HCT116 (cell line): ENCODE data around the gene GSTO2. TPM values are rescaled to one million over a fixed set of nuclear protein-coding genes. Genes with fewer than 3 reads are reported as not detected.

ENCODE experiments used
- ATAC-seq: fragments of 200-7000 bp; cut with Tn5 transposase; 2 replicates; pipeline ENCODE4 v1.9.1; 2020; ENCODE audit warnings: mild to moderate bottlenecking, moderate library complexity
- BruUV-seq: library from RNA; stranded (reverse); fragments of 400-500 nt; replicated peaks from 2 replicates; lab custom pipeline; 2021; lab: Mats Ljungman, UMichigan
- CTCF ChIA-PET: fragments of 300-600 bp; sonication (Branson Sonifier 250); formaldehyde crosslinking; loops from one replicate; lab custom pipeline; 2021; ENCODE audit warnings: antibody characterized with exemption; lab: Charles Lee
- POLR2A ChIA-PET: fragments of 300-600, 350-600 bp; sonication (Branson Sonifier 250); formaldehyde crosslinking; loops from one replicate; lab custom pipeline; 2021; ENCODE audit warnings: antibody characterized with exemption; lab: Charles Lee
- RAD21 ChIA-PET, 2 experiments: fragments of 300-600 bp; sonication (Branson Sonifier 250); formaldehyde crosslinking; loops; one replicate each; lab custom pipeline; 2023; ENCODE audit warnings: low total read pairs in 2 of 2; ENCODE audit not compliant: uncharacterized antibody in 2 of 2, unreplicated experiment in 2 of 2, low non-redundant PET in 1 of 2; lab: Charles Lee
- DNase-seq: peaks from one replicate; pipeline ENCODE4 v3.0.0-alpha.2; 2010; ENCODE audit warnings: low read depth, low spot score
- H2AFZ ChIP-seq: fragments of 200-600 bp; shearing (Covaris generic), sonication (generic); 2 replicates; pipeline ENCODE4 v1.6.1; 2017; ENCODE audit warnings: low read depth, mixed run types, mixed read lengths, antibody characterized with exemption, low read length; ENCODE audit not compliant: poor library complexity, severe bottlenecking
- H3K27ac ChIP-seq: 2 replicates; pipeline ENCODE4 v1.5.1; 2012; ENCODE audit warnings: low read depth, low read length
- H3K27me3 ChIP-seq: fragments of 200-600 bp; sonication (generic); 2 replicates; pipeline ENCODE4 v1.6.1; 2016; ENCODE audit warnings: mixed run types, low read length, mixed read lengths; ENCODE audit not compliant: insufficient read depth
- H3K36me3 ChIP-seq, 2 experiments: fragments of 200-500 bp in 1 of 2; fragments of 200-600 bp in 1 of 2; sonication (Bioruptor generic) in 1 of 2; sonication (generic) in 1 of 2; 2 replicates each; pipeline versions ENCODE4 v1.5.1 to v1.6.1; 2014 to 2016; ENCODE audit warnings: low read length in 2 of 2, inconsistent platforms in 1 of 2, mixed read lengths in 1 of 2, mixed run types in 1 of 2; ENCODE audit not compliant: insufficient read depth in 2 of 2, control insufficient read depth in 1 of 2
- H3K4me1 ChIP-seq, 2 experiments: fragments of 200-600 bp in 1 of 2; sonication (generic) in 1 of 2; 2 replicates each; pipeline versions ENCODE4 v1.5.1 to v1.6.1; 2012 to 2017; ENCODE audit warnings: low read length in 2 of 2, inconsistent platforms in 1 of 2, mild to moderate bottlenecking in 1 of 2, mixed read lengths in 1 of 2, mixed run types in 1 of 2, moderate library complexity in 1 of 2; ENCODE audit not compliant: insufficient read depth in 2 of 2, control insufficient read depth in 1 of 2
- H3K4me2 ChIP-seq: fragments of 200-600 bp; sonication (generic); 2 replicates; pipeline ENCODE4 v1.6.1; 2017; ENCODE audit warnings: mixed run types, low read length, mixed read lengths
- H3K4me3 ChIP-seq, 2 experiments: fragments of 200-600 bp in 1 of 2; sonication (generic) in 1 of 2; replicated peaks in 1 of 2; 2 replicates each; pipeline ENCODE4 v1.5.1; 2011 to 2016; ENCODE audit warnings: low read length in 2 of 2, control low read depth in 1 of 2, low read depth in 1 of 2, mild to moderate bottlenecking in 1 of 2, mixed read lengths in 1 of 2, mixed run types in 1 of 2
- H3K79me2 ChIP-seq: fragments of 200-600 bp; sonication (generic); 2 replicates; pipeline ENCODE4 v1.6.1; 2017; ENCODE audit warnings: mild to moderate bottlenecking, mixed run types, low read length, moderate library complexity, mixed read lengths; ENCODE audit not compliant: insufficient read depth
- H3K9ac ChIP-seq: fragments of 200-600 bp; sonication (generic); 2 replicates; pipeline ENCODE4 v1.6.1; 2016; ENCODE audit warnings: low read length, mixed read lengths
- H3K9me2 ChIP-seq: fragments of 200-600 bp; sonication (generic), shearing (Covaris generic); 2 replicates; pipeline ENCODE4 v1.6.1; 2017; ENCODE audit warnings: mixed run types, mild to moderate bottlenecking, moderate library complexity; ENCODE audit not compliant: insufficient read depth
- H3K9me3 ChIP-seq, 2 experiments: fragments of 200-500 bp in 1 of 2; fragments of 200-600 bp in 1 of 2; sonication (Bioruptor generic) in 1 of 2; sonication (generic) in 1 of 2; 2 replicates each; pipeline ENCODE4 v1.6.1; 2014 to 2017; ENCODE audit warnings: low read length in 2 of 2, mixed read lengths in 2 of 2, inconsistent platforms in 1 of 2, low read depth in 1 of 2, mild to moderate bottlenecking in 1 of 2, mixed run types in 1 of 2, moderate library complexity in 1 of 2; ENCODE audit not compliant: control insufficient read depth in 1 of 2, insufficient read depth in 1 of 2
- H4K20me1 ChIP-seq: fragments of 200-600 bp; sonication (generic), shearing (Covaris generic); 2 replicates; pipeline ENCODE4 v1.6.1; 2017; ENCODE audit warnings: mixed run types, mild to moderate bottlenecking, moderate library complexity; ENCODE audit not compliant: insufficient read depth
- ATF3 ChIP-seq: IDR thresholded peaks from 2 replicates; pipeline ENCODE4 v1.6.1; 2012
- CBX3 ChIP-seq: IDR thresholded peaks from 2 replicates; pipeline ENCODE4 v1.6.1; 2012; ENCODE audit warnings: low read depth
- CTCF ChIP-seq, 3 experiments: fragments of 200-600 bp in 1 of 3; sonication (generic) in 1 of 3; IDR thresholded peaks in 2 of 3; conservative IDR thresholded peaks in 1 of 3; 2 replicates each; pipeline ENCODE4 v1.5.1; 2012 to 2017; ENCODE audit warnings: low read depth in 2 of 3, low read length in 2 of 3, antibody characterized with exemption in 1 of 3, borderline replicate concordance in 1 of 3, control low read depth in 1 of 3, mild to moderate bottlenecking in 1 of 3, mixed read lengths in 1 of 3, mixed run types in 1 of 3, moderate library complexity in 1 of 3; ENCODE audit not compliant: insufficient read depth in 1 of 3
- EZH2phosphoT487 ChIP-seq: fragments of 200-600 bp; IDR thresholded peaks from 2 replicates; pipeline ENCODE4 v1.6.1; 2018; ENCODE audit warnings: antibody characterized with exemption, borderline replicate concordance
- FOSL1 ChIP-seq: IDR thresholded peaks from 2 replicates; pipeline ENCODE4 v1.6.1; 2012; ENCODE audit warnings: low read depth
- POLR2A ChIP-seq: IDR thresholded peaks from 2 replicates; pipeline ENCODE4 v1.7.0; 2011; ENCODE audit warnings: borderline replicate concordance; ENCODE audit not compliant: insufficient read depth, insufficient read length; ENCODE audit errors: extremely low read depth
- POLR2AphosphoS5 ChIP-seq: IDR thresholded peaks from 2 replicates; pipeline ENCODE4 v1.6.1; 2011; ENCODE audit warnings: mild to moderate bottlenecking, low read depth, low read length, moderate library complexity
- SP1 ChIP-seq: IDR thresholded peaks from 2 replicates; pipeline ENCODE4 v1.6.1; 2012; ENCODE audit warnings: low read depth
- TCF7L2 ChIP-seq: IDR thresholded peaks from 2 replicates; pipeline ENCODE4 v1.7.0; 2011; ENCODE audit warnings: borderline replicate concordance, inconsistent platforms; ENCODE audit not compliant: insufficient read depth, insufficient read length; ENCODE audit errors: extremely low read depth
- ZBTB33 ChIP-seq: IDR thresholded peaks from 2 replicates; pipeline ENCODE4 v1.6.1; 2011; ENCODE audit warnings: mild to moderate bottlenecking, low read length, moderate library complexity; ENCODE audit not compliant: insufficient replicate concordance; ENCODE audit errors: extremely low read depth
- ZFX ChIP-seq: fragments of 450-650 bp; IDR thresholded peaks from 2 replicates; pipeline ENCODE4 v1.6.1; 2017
- ZNF274 ChIP-seq: fragments of 200-500 bp; sonication (Bioruptor generic); IDR thresholded peaks from 2 replicates; pipeline ENCODE4 v1.6.1; 2014; ENCODE audit warnings: mild to moderate bottlenecking, low read depth, low read length, inconsistent platforms
- intact Hi-C: fragments of 100-400 bp; cut with micrococcal nuclease; formaldehyde crosslinking; loops from 2 replicates; pipeline ENCODE4 v1.10.0; 2022
- total RNA-seq: library from RNA; stranded (reverse); gene quantifications from one replicate; pipeline ENCODE4 v1.2.1, GENCODE V29; 2021; ENCODE audit not compliant: unreplicated experiment

Gene GSTO2
- total RNA-seq, 1 experiment from 2014 or later: 115 TPM

GRCh38 chr10:104273286-104273685 lies 4.3 kb downstream of the GSTO2 start:
- POLR2A ChIA-PET: interaction anchor here (1.2 kb wide), 1 partner anchor 64 kb away, joined by 3 read pairs; no protein-coding TSS in a partner anchor
- Histone ChIP-seq H3K4me2 (no peak overlapping the region), H3K9me2 (no peaks in the 10 kb centered on the region; the same call in 1 of the 2 replicates), H3K4me1 (peaks cover 12 to 26% of the 10 kb centered on the region in 2 experiments), H4K20me1 (no peaks in the 10 kb centered on the region), H3K9ac (no peak overlapping the region), H3K27me3 (no peaks in the 10 kb centered on the region), H3K79me2 (peaks cover 39% of the 10 kb centered on the region), H3K36me3 (peaks cover 8 to 12% of the 10 kb centered on the region in 2 experiments; a peak in 2 of 4 replicates), H3K4me3 (no peak overlapping the region), H2AFZ (no peak overlapping the region), H3K27ac (no peak overlapping the region), H3K9me3 (no peaks in the 10 kb centered on the region)
- RAD21 ChIA-PET: no interaction called here
- BruUV-seq: no TSS peak
- no peak for DNase-seq
- intact Hi-C loops: no loop called here
- ATAC-seq: no peak
- TF ChIP-seq ZNF274 (no peak), EZH2phosphoT487 (no peak), POLR2A (no peak), POLR2AphosphoS5 (no peak), TCF7L2 (no peak)
- CTCF ChIA-PET: interaction anchor here (0.8 to 6.7 kb wide), 11 partner anchors 12 to 561 kb away, joined by 3 to 106 read pairs (median 22); partner anchors contain the start of genes CFAP58, GSTO1 and SFR1

DNA sequence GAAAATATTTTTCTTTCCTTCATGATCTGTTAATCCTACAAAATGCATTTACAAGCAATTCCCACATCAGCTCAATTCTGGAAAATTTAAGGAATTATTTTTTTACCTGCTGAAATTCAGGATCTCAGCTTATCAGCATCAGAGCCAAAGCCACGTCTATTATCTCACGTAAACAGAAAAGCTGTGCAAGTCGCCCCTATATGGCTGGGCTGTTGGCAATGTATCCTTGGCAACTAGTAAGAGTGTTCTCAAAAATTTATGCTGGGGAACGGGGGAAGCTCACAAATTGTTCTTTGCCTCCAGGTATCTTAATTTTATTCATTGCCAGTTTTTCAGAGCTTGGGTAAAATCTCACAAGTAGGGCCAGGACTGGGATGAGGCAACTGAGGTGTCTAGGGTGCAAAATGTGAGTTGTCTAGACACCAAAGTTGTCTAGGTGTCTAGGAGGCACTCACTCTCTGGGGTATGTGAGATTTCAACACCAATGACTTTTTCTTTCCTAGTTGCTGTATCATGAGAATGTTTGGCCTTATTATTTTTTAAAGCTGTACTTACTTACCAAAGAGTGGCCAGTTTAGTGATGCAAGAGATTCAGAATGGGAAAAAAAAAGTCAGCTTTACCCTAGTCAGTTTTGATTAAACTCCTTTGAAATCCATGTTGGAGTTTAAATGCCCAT lies 5.1 kb downstream of the GSTO2 start:
- ChIA-PET RAD21 (interaction anchor here (1.2 to 1.5 kb wide), 4 partner anchors 227 to 386 kb away, joined by 3 to 7 read pairs (median 5); no protein-coding TSS in a partner anchor), CTCF (interaction anchor here (0.6 to 6.7 kb wide), 42 partner anchors 8 to 562 kb away, joined by 3 to 106 read pairs (median 6); partner anchors contain the start of genes CFAP43, CFAP58, GSTO1 and ITPRIP), POLR2A (interaction anchor here (1.0 to 2.5 kb wide), 13 partner anchors 12 to 386 kb away, joined by 3 to 10 read pairs (median 4); partner anchors contain the start of genes CFAP43, CFAP58, GSTO1 and ITPRIP)
- TSS peak; percentile 47 for BruUV-seq
- no peaks in the 10 kb centered on the region; the same call in 1 of the 2 replicates for H3K9me2 ChIP-seq
- peaks cover 12 to 26% of the 10 kb centered on the region in 2 experiments for H3K4me1 ChIP-seq
- ATAC-seq (no peak), DNase-seq (no peak)
- intact Hi-C loops: loop anchor here (1.0 to 2.0 kb wide), 3 partner anchors 76 to 385 kb away; no protein-coding TSS in a partner anchor
- peaks cover 12 to 16% of the 10 kb centered on the region in 2 experiments; a peak in 3 of 4 replicates for H3K36me3 ChIP-seq
- no peaks in the 10 kb centered on the region for H4K20me1 ChIP-seq
- H3K9me3 ChIP-seq: no peaks in the 10 kb centered on the region
- no peaks in the 10 kb centered on the region for H3K27me3 ChIP-seq
- H3K9ac ChIP-seq: peak overlapping the region; percentile 88
- H3K4me2 ChIP-seq: peak overlapping the region; percentile 87
- H3K27ac ChIP-seq: peak overlapping the region; percentile 2; the same call in 1 of the 2 replicates
- peak overlapping the region; percentile 77 to 79 for H3K4me3 ChIP-seq
- peak overlapping the region; percentile 94 for H2AFZ ChIP-seq
- peaks cover 41% of the 10 kb centered on the region for H3K79me2 ChIP-seq
- TF ChIP-seq CTCF (IDR thresholded peaks at IDR 0.05 in 2 of 3, conservative IDR thresholded peaks at IDR 0.05 in 1 of 3; ENCODE audit: borderline replicate concordance in 1 of 3, insufficient read depth in 1 of 3, low read depth in 2 of 3, low read length in 2 of 3) (no peak), ZBTB33 (no peak), FOSL1 (no peak), ATF3 (no peak), ZFX (no peak), CBX3 (no peak), SP1 (no peak)
- TF ChIP-seq, all 23 proteins: peak for 0
